ENCODE measurements around the gene STK32C. TPM values are rescaled to one million over a fixed set of nuclear protein-coding genes. Genes with fewer than 3 reads are reported as not detected.

STK32C gene
- total and polyA plus RNA-seq, 2 donors (not counting 1 experiment from before 2014, with no cell fraction given): 9.9 to 16.8 TPM

DNA sequence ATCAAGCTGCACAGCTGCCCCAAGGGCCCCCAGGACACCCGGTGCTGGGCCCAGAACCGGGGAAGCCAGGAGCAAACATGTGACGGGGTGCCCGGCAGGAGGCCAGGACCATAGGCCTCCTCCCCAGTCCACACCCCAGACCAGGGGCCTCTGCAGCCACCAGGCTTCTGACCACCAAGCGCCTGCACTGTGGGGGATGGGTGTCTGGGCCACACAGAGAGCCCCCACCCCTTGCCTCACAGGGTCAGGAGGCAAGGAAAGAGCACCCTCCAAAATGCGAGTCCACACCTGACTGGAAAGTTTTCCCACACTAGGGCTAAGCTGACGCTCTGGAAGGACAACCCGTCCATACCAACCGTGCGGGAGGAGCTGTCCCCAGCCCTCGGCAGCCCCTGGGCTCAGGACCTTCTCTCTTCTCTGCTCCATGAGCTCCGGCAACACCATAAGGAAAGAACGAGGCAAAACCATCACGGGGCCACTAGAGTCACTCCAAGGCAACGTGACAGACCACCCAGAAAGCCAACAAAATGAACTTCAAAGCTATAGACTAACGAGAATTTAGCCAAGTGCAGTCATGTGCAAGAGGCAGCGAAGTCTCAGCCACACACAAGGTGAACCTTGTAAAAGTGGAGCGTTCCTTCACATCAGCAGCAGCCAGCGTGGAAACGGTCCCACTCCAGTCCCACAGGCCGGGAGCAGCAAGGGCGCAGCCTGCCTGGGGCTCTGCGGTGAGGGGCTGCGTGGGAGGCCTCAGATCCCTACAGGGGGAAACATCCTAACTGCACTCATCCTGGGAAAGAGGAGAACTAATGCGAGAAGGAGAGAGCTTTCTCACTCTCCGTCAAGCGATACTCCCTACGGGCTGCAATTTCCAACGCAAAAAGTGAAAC is 5.1 kb downstream of the STK32C start:
- no peaks in the 10 kb centered on the region for H3K9me3 Mint-ChIP-seq (ENCODE audit: insufficient read depth)
- no peak overlapping the region for H2AFZ ChIP-seq (ENCODE audit: insufficient read depth, low read depth, low read length, poor library complexity, severe bottlenecking)
- H3K9ac ChIP-seq (ENCODE audit: low read length): no peak overlapping the region
- no peak overlapping the region for H3K27ac Mint-ChIP-seq
- ATAC-seq (ENCODE audit: low read depth) (no peak), DNase-seq (no peak)
- H3K4me3 ChIP-seq (ENCODE audit: control extremely low read depth in 1 of 5, extremely low read depth in 1 of 5, insufficient read depth in 1 of 5, low read depth in 2 of 5, low read length in 4 of 5): no peak overlapping the region
- H3K4me1 ChIP-seq (ENCODE audit: control insufficient read depth in 2 of 2, insufficient read depth in 2 of 2, low read length in 2 of 2): peaks cover 8% of the 10 kb centered on the region in 2 donors
- H3K4me3 Mint-ChIP-seq: no peak overlapping the region
- no peaks in the 10 kb centered on the region for H3K36me3 ChIP-seq (replicated peaks in 1 of 2; ENCODE audit: control extremely low read depth in 1 of 2, control insufficient read depth in 1 of 2, extremely low read depth in 1 of 2, insufficient read depth in 2 of 2, low read length in 1 of 2)
- intact Hi-C loops (cut with micrococcal nuclease): no loop called here
- ChIA-PET CTCF (no interaction called here), POLR2A (no interaction called here)
- WGBS (ENCODE audit: insufficient coverage): 94% methylated on average over 18 of the region's 29 CpGs
- H3K79me2 ChIP-seq (ENCODE audit: control insufficient read depth, insufficient read depth, low read length): no peaks in the 10 kb centered on the region
- H3K4me2 ChIP-seq (replicated peaks; ENCODE audit: low read depth, low read length, poor library complexity, severe bottlenecking): no peak overlapping the region
- H3K27me3 ChIP-seq (replicated peaks in 1 of 4; ENCODE audit: control extremely low read depth in 1 of 4, control insufficient read depth in 3 of 4, insufficient read depth in 4 of 4, low read length in 3 of 4): peaks cover 0 to 17% (median 9%) of the 10 kb centered on the region in 4 experiments
- H3K9me3 ChIP-seq (ENCODE audit: control extremely low read depth in 1 of 3, control insufficient read depth in 2 of 3, insufficient read depth in 1 of 3, low read length in 2 of 3): peaks cover 0 to 2% (median 0%) of the 10 kb centered on the region in 3 donors
- H3K4me1 Mint-ChIP-seq: peaks cover 10% of the 10 kb centered on the region
- no peaks in the 10 kb centered on the region for H4K20me1 ChIP-seq (ENCODE audit: control insufficient read depth, insufficient read depth, low read length, poor library complexity, severe bottlenecking)
- peaks cover 14% of the 10 kb centered on the region for H3K27me3 Mint-ChIP-seq
- TF ChIP-seq, protein P1, sequence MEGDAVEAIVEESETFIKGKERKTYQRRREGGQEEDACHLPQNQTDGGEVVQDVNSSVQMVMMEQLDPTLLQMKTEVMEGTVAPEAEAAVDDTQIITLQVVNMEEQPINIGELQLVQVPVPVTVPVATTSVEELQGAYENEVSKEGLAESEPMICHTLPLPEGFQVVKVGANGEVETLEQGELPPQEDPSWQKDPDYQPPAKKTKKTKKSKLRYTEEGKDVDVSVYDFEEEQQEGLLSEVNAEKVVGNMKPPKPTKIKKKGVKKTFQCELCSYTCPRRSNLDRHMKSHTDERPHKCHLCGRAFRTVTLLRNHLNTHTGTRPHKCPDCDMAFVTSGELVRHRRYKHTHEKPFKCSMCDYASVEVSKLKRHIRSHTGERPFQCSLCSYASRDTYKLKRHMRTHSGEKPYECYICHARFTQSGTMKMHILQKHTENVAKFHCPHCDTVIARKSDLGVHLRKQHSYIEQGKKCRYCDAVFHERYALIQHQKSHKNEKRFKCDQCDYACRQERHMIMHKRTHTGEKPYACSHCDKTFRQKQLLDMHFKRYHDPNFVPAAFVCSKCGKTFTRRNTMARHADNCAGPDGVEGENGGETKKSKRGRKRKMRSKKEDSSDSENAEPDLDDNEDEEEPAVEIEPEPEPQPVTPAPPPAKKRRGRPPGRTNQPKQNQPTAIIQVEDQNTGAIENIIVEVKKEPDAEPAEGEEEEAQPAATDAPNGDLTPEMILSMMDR (IDR thresholded peaks at IDR 0.05): no peak
- no peak for TF ChIP-seq EZH2 (IDR thresholded peaks at IDR 0.05; ENCODE audit: borderline replicate concordance, insufficient read depth, low read depth, low read length, poor library complexity, severe bottlenecking)
- no peak overlapping the region for H3K27ac ChIP-seq (ENCODE audit: low read length in 2 of 2)

Data from B cell (primary cell).